SK-N-SH treated with all-trans-retinoic acid at 6 μM for 48 hours (cell line): Measurements from ENCODE around the gene GRAMD1B.

Experiments
- OSR1 ChIP-seq: fragments of 250-450 bp; sonication (Bioruptor Pico); IDR thresholded peaks from 2 replicates; pipeline ENCODE4 v1.8.0; 2022; ENCODE audit warnings: moderate library complexity, mild to moderate bottlenecking, inconsistent platforms
- RARB ChIP-seq: fragments of 250-450 bp; sonication (Bioruptor Pico); IDR thresholded peaks from 2 replicates; pipeline ENCODE4 v1.8.0; 2021; ENCODE audit warnings: mild to moderate bottlenecking, moderate library complexity
- ZFP30 ChIP-seq: fragments of 450-650 bp; formaldehyde crosslinking; IDR thresholded peaks from 2 replicates; pipeline ENCODE4 v1.5.0; 2022; ENCODE audit warnings: mild to moderate bottlenecking, moderate library complexity
- TF ChIP-seq, protein P1 (sequence below): fragments of 250-450 bp; sonication (Bioruptor Pico); IDR thresholded peaks from 2 replicates; pipeline ENCODE4 v1.8.0; 2020; ENCODE audit warnings: mild to moderate bottlenecking, moderate library complexity, borderline replicate concordance

GRCh38 chr11:123588117-123588863 lies 158.2 kb downstream of the GRAMD1B start:
- TF ChIP-seq ZFP30, result no peak
- no peak for TF ChIP-seq OSR1 (CRISPR knock-in tag)
- TF ChIP-seq, protein P1, sequence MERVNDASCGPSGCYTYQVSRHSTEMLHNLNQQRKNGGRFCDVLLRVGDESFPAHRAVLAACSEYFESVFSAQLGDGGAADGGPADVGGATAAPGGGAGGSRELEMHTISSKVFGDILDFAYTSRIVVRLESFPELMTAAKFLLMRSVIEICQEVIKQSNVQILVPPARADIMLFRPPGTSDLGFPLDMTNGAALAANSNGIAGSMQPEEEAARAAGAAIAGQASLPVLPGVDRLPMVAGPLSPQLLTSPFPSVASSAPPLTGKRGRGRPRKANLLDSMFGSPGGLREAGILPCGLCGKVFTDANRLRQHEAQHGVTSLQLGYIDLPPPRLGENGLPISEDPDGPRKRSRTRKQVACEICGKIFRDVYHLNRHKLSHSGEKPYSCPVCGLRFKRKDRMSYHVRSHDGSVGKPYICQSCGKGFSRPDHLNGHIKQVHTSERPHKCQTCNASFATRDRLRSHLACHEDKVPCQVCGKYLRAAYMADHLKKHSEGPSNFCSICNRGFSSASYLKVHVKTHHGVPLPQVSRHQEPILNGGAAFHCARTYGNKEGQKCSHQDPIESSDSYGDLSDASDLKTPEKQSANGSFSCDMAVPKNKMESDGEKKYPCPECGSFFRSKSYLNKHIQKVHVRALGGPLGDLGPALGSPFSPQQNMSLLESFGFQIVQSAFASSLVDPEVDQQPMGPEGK (CRISPR knock-in tag), result no peak
- TF ChIP-seq RARB, result no peak
